ENCODE measurements around the gene CYRIA.

CYRIA gene

DNA sequence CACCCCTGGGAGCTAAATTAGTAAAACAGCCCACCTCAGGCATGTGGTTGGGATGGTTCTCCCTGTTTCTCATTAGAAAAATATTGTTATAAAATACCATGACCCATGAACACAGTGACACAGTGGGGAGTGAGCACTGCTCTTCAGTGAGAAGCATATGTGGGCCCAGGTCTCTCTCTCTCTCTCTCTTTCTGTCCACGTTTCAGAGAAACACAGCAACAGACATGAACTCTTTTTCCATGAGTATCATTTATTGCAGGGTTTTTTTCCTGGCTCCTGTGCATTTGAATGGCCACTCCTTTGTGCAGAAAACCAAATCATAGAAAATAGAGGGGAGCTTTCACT lies 41.2 kb downstream of the CYRIA start:
- in situ Hi-C loops (cut with HindIII; ENCODE audit: low sequenced_read_pairs) = loop anchor here (25.0 kb wide), 1 partner anchor 138 kb away; no protein-coding TSS in a partner anchor
- TF ChIP-seq, protein P1, sequence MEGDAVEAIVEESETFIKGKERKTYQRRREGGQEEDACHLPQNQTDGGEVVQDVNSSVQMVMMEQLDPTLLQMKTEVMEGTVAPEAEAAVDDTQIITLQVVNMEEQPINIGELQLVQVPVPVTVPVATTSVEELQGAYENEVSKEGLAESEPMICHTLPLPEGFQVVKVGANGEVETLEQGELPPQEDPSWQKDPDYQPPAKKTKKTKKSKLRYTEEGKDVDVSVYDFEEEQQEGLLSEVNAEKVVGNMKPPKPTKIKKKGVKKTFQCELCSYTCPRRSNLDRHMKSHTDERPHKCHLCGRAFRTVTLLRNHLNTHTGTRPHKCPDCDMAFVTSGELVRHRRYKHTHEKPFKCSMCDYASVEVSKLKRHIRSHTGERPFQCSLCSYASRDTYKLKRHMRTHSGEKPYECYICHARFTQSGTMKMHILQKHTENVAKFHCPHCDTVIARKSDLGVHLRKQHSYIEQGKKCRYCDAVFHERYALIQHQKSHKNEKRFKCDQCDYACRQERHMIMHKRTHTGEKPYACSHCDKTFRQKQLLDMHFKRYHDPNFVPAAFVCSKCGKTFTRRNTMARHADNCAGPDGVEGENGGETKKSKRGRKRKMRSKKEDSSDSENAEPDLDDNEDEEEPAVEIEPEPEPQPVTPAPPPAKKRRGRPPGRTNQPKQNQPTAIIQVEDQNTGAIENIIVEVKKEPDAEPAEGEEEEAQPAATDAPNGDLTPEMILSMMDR (IDR thresholded peaks at IDR 0.05; ENCODE audit: low read depth, low read length, missing control alignments) = no peak
- H3K4me3 ChIP-seq (ENCODE audit: low read depth, low read length) = no peak overlapping the region
- DNase-seq (ENCODE audit: low read depth) = no peak

DNA sequence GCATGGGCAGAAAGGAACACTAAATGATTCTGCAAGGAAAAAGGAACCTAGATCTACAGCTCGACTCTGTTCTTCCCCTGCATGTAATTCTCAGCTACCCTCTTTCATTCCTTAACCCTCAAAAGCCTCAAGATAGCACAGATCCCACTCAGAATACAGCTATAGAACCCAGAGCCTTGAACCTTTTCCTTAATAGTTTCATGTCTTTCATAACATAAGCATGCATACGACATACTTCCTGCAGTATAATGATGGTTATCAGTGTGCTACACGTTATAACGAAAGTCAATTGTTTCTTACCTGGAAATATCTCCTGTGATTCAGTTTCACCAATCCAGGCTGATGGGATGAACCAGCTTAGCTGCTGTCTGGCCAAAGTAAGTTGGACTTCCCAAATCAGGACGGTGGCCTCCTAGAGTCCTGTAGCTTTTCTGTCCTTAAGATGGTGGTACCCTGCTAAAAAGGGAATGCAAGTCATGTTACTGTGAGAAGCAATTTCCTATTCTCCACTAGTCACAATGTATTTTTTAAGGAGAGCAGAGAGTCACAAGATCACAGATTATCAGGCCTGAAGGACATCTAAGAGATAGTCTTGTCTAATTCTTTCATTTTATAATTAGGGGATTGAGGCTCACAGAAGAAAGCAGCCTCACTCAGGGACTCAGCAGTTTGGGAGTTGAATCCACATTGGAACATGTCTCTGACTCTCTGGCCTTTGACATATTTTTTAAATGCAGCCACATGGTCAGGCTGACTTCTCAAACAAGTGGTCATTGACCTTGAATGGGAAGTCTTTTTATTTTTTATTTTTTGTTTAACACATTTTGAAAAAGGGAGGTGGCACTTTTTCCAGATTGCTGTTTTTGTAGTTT lies 41.8 kb downstream of the CYRIA start:
- H3K4me3 ChIP-seq (ENCODE audit: low read depth, low read length) = no peak overlapping the region
- DNase-seq (ENCODE audit: low read depth) = no peak
- TF ChIP-seq, protein P1 (IDR thresholded peaks at IDR 0.05; ENCODE audit: low read depth, low read length, missing control alignments) = no peak
- in situ Hi-C loops (cut with HindIII; ENCODE audit: low sequenced_read_pairs) = loop anchor here (25.0 kb wide), 1 partner anchor 139 kb away; no protein-coding TSS in a partner anchor

DNA sequence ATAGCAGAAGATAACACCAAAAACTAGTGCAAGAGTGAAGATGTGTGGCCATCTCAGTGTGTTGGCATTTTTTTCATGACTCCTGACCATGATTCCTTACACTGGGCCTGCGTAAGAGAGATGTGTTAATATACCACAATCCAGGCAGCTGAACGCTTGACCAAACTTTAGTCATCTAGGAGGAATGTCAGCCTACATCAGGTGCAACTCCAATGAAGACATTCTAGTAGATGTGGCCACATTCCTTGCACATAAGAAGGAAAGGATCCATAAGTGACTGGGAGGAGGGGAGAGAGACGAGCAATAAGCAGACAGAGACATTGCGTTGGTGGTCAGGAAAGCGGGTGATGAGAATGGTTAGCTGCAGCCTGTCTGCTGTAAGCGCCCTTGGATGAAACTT lies 42.6 kb downstream of the CYRIA start:
- no peak overlapping the region for H3K4me3 ChIP-seq (ENCODE audit: low read depth, low read length)
- peak; percentile 89 for DNase-seq (ENCODE audit: low read depth)
- in situ Hi-C loops (cut with HindIII; ENCODE audit: low sequenced_read_pairs) = loop anchor here (25.0 kb wide), 1 partner anchor 139 kb away; no protein-coding TSS in a partner anchor
- TF ChIP-seq, protein P1 (IDR thresholded peaks at IDR 0.05; ENCODE audit: low read depth, low read length, missing control alignments) = no peak

DNA sequence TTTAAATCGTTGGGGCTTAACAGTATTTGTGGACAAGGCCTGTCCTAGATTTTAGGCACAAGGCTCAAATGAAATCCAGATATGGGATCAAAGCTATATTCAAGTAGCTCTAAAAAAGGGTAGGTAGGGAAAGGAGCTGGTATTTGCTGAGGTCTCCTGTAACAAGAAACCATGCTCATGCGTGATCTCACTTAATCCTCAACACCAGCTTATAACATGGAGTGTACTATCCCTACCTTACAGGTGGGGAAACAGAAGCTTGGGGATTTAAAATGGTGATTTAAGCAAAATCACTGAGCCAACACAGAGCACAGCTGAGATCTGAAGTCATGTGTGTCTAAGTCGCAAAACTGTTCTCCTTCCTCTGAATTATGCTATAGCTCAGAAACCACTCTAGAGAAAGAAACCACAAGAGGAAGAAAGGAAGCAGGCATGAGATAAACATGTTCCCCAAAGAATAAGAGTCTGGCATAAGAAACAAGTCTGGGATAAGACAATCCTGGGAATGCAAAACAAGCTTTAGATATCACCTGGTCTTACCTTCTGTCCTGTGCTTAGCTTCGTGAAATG lies 43.1 kb downstream of the CYRIA start:
- H3K4me3 ChIP-seq (ENCODE audit: low read depth, low read length) = no peak overlapping the region
- DNase-seq (ENCODE audit: low read depth) = no peak
- TF ChIP-seq, protein P1 (IDR thresholded peaks at IDR 0.05; ENCODE audit: low read depth, low read length, missing control alignments) = no peak
- in situ Hi-C loops (cut with HindIII; ENCODE audit: low sequenced_read_pairs) = loop anchor here (25.0 kb wide), 1 partner anchor 140 kb away; no protein-coding TSS in a partner anchor

DNA sequence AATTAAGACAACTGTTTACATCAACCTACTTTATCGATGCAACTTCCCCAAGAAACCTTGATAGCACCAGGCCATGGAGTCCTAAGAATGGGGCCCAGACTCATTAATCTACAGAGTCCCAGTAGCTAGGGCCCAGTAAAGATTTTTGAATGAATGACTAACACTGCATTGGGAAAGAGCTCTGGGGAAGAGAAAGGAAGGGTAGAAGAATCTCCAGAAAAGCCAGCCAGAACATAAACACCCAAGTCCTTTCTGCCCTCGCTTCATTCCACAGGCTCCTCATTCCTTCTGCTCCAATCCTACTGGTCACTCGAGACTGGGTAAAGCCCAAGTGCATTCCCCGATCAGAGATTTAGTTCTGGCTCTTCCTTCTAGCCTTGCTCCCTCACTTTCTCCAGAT lies 44.3 kb downstream of the CYRIA start:
- no peak overlapping the region for H3K4me3 ChIP-seq (ENCODE audit: low read depth, low read length)
- TF ChIP-seq, protein P1 (IDR thresholded peaks at IDR 0.05; ENCODE audit: low read depth, low read length, missing control alignments) = no peak
- in situ Hi-C loops (cut with HindIII; ENCODE audit: low sequenced_read_pairs) = loop anchor here (25.0 kb wide), 1 partner anchor 141 kb away; no protein-coding TSS in a partner anchor
- no peak for DNase-seq (ENCODE audit: low read depth)

DNA sequence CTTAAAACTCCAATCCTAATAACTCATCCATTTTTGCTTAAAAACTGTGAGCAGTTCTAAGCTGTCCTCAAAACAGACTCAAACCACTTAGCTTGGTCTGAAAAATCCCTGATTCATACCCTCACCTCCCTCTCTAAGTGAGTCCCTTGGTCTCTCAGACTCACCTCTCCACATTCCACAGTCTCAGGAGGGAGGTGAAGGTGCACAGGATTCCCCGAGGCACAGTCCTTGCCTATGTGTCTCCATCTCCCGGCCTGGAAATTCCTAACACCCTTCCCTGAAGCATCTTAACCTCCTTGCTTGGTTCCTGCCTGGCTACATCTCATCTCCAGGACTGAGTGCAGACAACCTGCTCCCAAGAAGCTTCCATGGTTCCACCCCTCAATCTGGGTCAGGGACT lies 45.0 kb downstream of the CYRIA start:
- H3K4me3 ChIP-seq (ENCODE audit: low read depth, low read length) = no peak overlapping the region
- in situ Hi-C loops (cut with HindIII; ENCODE audit: low sequenced_read_pairs) = loop anchor here (25.0 kb wide), 1 partner anchor 142 kb away; no protein-coding TSS in a partner anchor
- DNase-seq (ENCODE audit: low read depth) = no peak
- TF ChIP-seq, protein P1 (IDR thresholded peaks at IDR 0.05; ENCODE audit: low read depth, low read length, missing control alignments) = no peak
